Sigmoid colon (tissue), 4 donors: ENCODE measurements around the gene LIPH.
"Not testable (repeated sequence)": the region's sequence is repeated elsewhere in the genome, so short reads cannot be mapped to it uniquely, and the experiment has no call there.

Experiments used
- CTCF ChIP-seq, 4 experiments: fragments of 450-650 bp in 3 of 4; fragments of 200-600 bp in 1 of 4; IDR thresholded peaks; one replicate each; pipeline ENCODE4 v1.5.1; 2016 to 2019; ENCODE audit warnings: antibody characterized with exemption in 4 of 4, mild to moderate bottlenecking in 3 of 4, moderate library complexity in 2 of 4
- POLR2A ChIP-seq, 2 donors: fragments of 450-650 bp; IDR thresholded peaks; one replicate each; pipeline ENCODE4 v1.6.1; 2016; ENCODE audit warnings: antibody characterized with exemption in 2 of 2, mild to moderate bottlenecking in 2 of 2, moderate library complexity in 2 of 2
- POLR2AphosphoS5 ChIP-seq, 4 donors: sonication (generic); formaldehyde crosslinking; IDR thresholded peaks; one replicate each; pipeline ENCODE4 v1.6.1; 2017; ENCODE audit warnings: antibody characterized with exemption in 4 of 4

GRCh38 chr3:185466123-185466522, 86.3 kb downstream of the LIPH start:
- not testable (repeated sequence) for TF ChIP-seq POLR2A, POLR2AphosphoS5, CTCF (IDR thresholded peaks at IDR 0.05)
